Neutrophil (primary cell): ENCODE data around the gene VWA2.
"Not testable (repeated sequence)": the region's sequence is repeated elsewhere in the genome, so short reads cannot be mapped to it uniquely, and the experiment has no call there.

ENCODE experiments used
- H3K27ac ChIP-seq: fragments of 200-600 bp; sonication (generic); 2 replicates; pipeline ENCODE4 v1.5.1; 2016; ENCODE audit warnings: mild to moderate bottlenecking, moderate library complexity
- H3K27me3 ChIP-seq: fragments of 200-600 bp; sonication (generic); 2 replicates; pipeline ENCODE4 v1.6.0; 2016; ENCODE audit warnings: mild to moderate bottlenecking
- H3K36me3 ChIP-seq: fragments of 200-600 bp; sonication (generic); 2 replicates; pipeline ENCODE4 v1.5.1; 2017
- H3K4me1 ChIP-seq, 2 experiments: fragments of 200-600 bp in 1 of 2; sonication (generic) in 1 of 2; 1 replicate in 1 of 2; 2 replicates in 1 of 2; pipeline versions ENCODE4 v1.5.1 to v1.6.1; 2013 to 2016; ENCODE audit warnings: low read depth in 1 of 2, low read length in 1 of 2, mild to moderate bottlenecking in 1 of 2, moderate library complexity in 1 of 2; ENCODE audit not compliant: control insufficient read depth in 1 of 2, insufficient read depth in 1 of 2
- H3K4me3 ChIP-seq, 2 experiments: fragments of 200-600 bp in 1 of 2; sonication (generic) in 1 of 2; 1 replicate in 1 of 2; 2 replicates in 1 of 2; pipeline ENCODE4 v1.5.1; 2013 to 2016; ENCODE audit warnings: low read depth in 1 of 2, low read length in 1 of 2, mild to moderate bottlenecking in 1 of 2, moderate library complexity in 1 of 2
- H3K9me3 ChIP-seq: fragments of 200-600 bp; sonication (generic); 2 replicates; pipeline ENCODE4 v1.5.1; 2016
- CTCF ChIP-seq: fragments of 200-600 bp; sonication (generic); IDR thresholded peaks from 2 replicates; pipeline ENCODE4 v1.5.1; 2016; ENCODE audit warnings: antibody characterized with exemption

VWA2 gene

DNA sequence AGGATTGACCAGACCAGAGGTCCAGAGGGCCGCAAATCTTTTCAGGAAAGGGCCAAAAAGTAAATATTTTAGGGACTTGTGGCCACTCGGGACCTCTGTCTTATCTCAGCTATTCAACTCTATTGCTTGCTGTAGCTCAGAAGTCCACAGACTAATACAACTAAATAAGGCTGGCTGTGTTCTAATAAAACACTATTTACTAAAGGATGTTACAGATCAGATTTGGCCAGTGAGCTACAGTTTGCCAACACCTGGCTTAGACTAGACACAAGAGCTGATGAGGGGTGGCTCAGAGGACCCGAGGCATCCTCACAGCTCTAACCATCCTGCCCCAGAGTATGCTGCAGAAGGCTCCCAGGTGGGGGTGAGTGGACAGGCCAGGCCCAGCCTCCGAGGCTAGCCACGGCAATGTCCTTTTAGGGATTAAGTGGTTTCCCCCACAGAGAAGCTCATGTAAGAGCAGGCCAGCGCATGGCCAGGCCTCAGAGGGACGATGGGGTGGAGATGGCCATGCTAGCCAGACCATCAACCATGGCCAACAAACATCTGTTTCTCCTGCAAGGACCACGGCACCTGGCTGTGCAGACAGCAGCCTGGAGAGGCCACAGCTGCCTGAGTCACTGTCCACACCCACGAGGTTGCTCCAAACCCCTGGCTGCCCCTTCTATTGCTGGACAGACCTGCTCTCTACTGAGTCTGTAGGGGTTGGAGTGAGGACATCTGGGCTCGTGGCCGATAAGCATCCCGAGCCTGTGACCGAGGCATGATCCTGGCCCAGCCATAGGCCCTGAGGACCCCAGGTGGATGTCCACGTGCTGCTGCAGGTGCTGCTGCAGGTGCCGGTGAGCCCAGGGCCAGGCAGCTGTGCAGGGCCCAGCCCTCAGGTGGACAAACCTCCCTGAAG, 88.7 kb downstream of the VWA2 start:
- H3K4me3 ChIP-seq: no peak overlapping the region
- peaks cover 7% of the 10 kb centered on the region for H3K27me3 ChIP-seq
- TF ChIP-seq CTCF: no peak
- H3K27ac ChIP-seq: no peak overlapping the region
- H3K36me3 ChIP-seq: no peaks in the 10 kb centered on the region
- no peaks in the 10 kb centered on the region for H3K9me3 ChIP-seq
- H3K4me1 ChIP-seq: peaks cover 0 to 21% of the 10 kb centered on the region in 2 experiments

- Histone ChIP-seq H3K27ac (no peak overlapping the region), H3K36me3 (no peaks in the 10 kb centered on the region), H3K9me3 (no peaks in the 10 kb centered on the region), H3K4me1 (peaks cover 0 to 15% of the 10 kb centered on the region in 2 experiments), H3K4me3 (no peak overlapping the region), H3K27me3 (peaks cover 14% of the 10 kb centered on the region)
- no peak for TF ChIP-seq CTCF
Measured at GRCh38 chr10:114328441-114328812, 89.4 kb downstream of the VWA2 start.

- H3K36me3 ChIP-seq: no peaks in the 10 kb centered on the region
- H3K9me3 ChIP-seq: no peaks in the 10 kb centered on the region
- peaks cover 0 to 10% of the 10 kb centered on the region in 2 experiments for H3K4me1 ChIP-seq
- H3K27me3 ChIP-seq: peaks cover 15% of the 10 kb centered on the region
- no peak overlapping the region for H3K4me3 ChIP-seq
- TF ChIP-seq CTCF: no peak
- H3K27ac ChIP-seq: no peak overlapping the region
Measured at GRCh38 chr10:114328874-114329273, 89.8 kb downstream of the VWA2 start.

DNA sequence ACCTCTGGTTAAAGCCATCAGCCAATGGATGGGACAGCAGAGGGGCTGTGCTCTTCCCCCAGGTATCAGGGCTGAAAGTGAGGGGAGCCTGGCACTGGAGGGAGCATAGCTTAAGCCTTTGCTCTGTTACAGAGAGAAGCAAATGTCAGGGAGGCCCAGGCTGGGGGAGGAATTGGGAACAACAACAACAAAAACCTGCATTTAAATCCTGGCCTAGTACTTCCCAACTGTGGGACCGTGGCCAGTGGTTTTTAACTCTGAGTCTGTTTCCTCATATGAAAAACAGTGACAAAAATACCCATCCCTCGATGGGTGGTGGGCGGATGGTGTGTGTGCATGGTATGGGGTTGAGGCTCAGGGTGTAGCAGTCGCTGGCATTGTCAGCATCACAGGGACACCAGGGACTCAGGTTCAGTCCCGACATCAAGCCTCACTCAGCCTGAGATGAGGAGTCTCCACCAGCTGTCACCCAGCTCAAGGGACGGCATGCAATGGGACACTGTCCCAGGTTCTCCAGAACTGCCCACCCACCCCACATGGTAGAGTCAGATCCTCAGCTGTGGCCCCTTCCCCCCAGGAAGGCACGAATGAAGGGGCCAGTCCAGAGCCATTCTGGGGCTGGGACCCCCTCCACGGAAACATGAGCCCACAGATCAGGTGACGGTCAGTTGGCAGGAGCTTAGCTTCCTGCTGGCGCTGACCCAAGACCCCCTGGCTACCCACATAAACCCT, 90.7 kb downstream of the VWA2 start:
- Histone ChIP-seq H3K4me3 (no peak overlapping the region), H3K9me3 (no peaks in the 10 kb centered on the region), H3K4me1 (peaks cover 0 to under 1% of the 10 kb centered on the region in 2 experiments), H3K27ac (no peak overlapping the region), H3K36me3 (no peaks in the 10 kb centered on the region), H3K27me3 (peaks cover 25% of the 10 kb centered on the region)
- no peak for TF ChIP-seq CTCF

DNA sequence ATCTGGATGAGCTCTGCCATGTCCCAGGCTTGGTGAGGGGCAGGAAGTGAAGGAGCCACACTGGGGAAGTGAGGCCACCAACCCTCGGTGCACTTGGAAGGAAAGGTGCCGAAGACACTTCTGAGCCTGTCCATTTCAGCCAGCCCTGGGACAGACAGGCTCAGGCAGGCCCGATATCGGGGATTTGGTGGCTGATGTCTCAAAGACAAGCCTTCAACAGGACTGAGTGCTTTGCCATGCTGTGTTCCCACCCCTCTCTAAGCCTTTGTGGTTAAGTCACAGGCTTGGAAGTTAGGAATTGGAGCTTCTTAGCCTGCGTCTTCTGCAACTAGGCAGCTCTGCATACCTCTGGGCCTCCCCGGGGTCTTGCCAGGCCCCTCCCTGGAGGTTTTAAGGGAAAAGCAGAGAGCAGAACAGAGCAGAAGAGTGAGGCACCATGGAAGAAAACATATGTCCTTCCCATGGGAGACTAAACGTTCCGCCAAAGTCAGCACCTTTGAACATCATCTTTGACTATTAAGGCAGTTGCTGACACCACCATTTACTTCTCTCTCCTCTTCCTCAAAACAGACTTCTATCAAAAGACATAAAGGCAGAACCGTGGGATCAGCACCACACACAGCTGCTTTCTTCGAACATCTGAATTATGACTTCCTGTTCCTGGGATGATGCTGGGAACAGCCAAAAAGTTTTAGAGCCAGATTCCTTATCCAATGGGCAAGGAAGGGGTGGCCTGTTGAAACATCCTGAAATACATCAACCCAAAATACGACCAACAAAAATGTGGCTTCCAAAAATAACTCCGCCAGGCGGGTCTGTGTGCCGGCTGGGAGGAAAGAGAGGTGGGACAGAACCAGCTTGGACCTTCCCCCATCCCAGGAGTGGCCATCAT, 93.5 kb downstream of the VWA2 start:
- H3K4me1 ChIP-seq: no peaks in the 10 kb centered on the region
- TF ChIP-seq CTCF: no peak
- H3K27ac ChIP-seq: no peak overlapping the region
- H3K27me3 ChIP-seq: peaks cover 28% of the 10 kb centered on the region
- H3K4me3 ChIP-seq: no peak overlapping the region
- H3K9me3 ChIP-seq: no peaks in the 10 kb centered on the region
- no peaks in the 10 kb centered on the region for H3K36me3 ChIP-seq

- not testable (repeated sequence) for H3K27ac ChIP-seq, H3K4me1 ChIP-seq, H3K4me3 ChIP-seq, H3K9me3 ChIP-seq, H3K36me3 ChIP-seq
- peaks cover 28% of the 10 kb centered on the region for H3K27me3 ChIP-seq
Measured at GRCh38 chr10:114333441-114333840, 94.4 kb downstream of the VWA2 start.
